Panc1 (cell line): Measurements from ENCODE around the gene MORN1.

Experiments
- POLR2AphosphoS5 ChIP-seq: IDR thresholded peaks from 2 replicates; pipeline ENCODE4 v1.6.1; 2012; ENCODE audit warnings: mild to moderate bottlenecking, low read depth, low read length, moderate library complexity
- SIN3A ChIP-seq: IDR thresholded peaks from 2 replicates; pipeline ENCODE4 v1.6.1; 2012; ENCODE audit warnings: low read depth, mild to moderate bottlenecking, low read length, moderate library complexity, borderline replicate concordance; ENCODE audit not compliant: insufficient read depth
- TF ChIP-seq, protein P1 (sequence below): fragments of 450-650 bp; IDR thresholded peaks from 2 replicates; pipeline ENCODE4 v1.5.1; 2017; ENCODE audit warnings: mild to moderate bottlenecking

DNA sequence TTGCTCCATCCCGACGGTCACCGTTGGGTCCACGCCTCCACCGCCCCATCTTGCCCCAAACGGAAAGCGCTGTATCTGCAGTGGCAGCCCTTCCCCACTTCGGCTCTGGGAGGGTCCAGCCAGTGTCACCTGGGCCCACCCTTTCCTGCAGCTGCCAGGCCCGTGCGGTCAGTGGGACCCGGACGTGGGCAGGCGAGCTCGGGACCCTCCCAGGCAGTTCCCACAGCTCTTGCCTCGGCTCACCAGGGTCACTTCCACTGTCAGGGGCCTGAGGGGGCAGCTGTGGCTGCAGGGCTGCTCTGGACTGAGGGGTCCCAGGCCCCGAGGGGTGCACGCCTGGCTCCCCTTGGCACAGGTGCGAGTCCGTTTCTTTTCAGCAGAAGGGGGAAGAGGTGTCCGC is 82.5 kb downstream of the MORN1 start:
- TF ChIP-seq, protein P1, sequence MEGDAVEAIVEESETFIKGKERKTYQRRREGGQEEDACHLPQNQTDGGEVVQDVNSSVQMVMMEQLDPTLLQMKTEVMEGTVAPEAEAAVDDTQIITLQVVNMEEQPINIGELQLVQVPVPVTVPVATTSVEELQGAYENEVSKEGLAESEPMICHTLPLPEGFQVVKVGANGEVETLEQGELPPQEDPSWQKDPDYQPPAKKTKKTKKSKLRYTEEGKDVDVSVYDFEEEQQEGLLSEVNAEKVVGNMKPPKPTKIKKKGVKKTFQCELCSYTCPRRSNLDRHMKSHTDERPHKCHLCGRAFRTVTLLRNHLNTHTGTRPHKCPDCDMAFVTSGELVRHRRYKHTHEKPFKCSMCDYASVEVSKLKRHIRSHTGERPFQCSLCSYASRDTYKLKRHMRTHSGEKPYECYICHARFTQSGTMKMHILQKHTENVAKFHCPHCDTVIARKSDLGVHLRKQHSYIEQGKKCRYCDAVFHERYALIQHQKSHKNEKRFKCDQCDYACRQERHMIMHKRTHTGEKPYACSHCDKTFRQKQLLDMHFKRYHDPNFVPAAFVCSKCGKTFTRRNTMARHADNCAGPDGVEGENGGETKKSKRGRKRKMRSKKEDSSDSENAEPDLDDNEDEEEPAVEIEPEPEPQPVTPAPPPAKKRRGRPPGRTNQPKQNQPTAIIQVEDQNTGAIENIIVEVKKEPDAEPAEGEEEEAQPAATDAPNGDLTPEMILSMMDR = no peak
- no peak for TF ChIP-seq SIN3A
- TF ChIP-seq POLR2AphosphoS5 = no peak
